Spleen (tissue), 7 donors: ENCODE results near the gene KTI12.

Experiments
- CTCF ChIP-seq, 11 experiments: fragments of 200-600 bp in 7 of 11; fragments of 450-650 bp in 4 of 11; sonication (generic) in 4 of 11; IDR thresholded peaks in 8 of 11; conservative IDR thresholded peaks in 3 of 11; 1 replicate in 7 of 11; 2 replicates in 4 of 11; pipeline versions ENCODE4 v1.4.0 to v1.8.0; 2016 to 2021; ENCODE audit warnings: antibody characterized with exemption in 11 of 11, inconsistent platforms in 4 of 11, mild to moderate bottlenecking in 1 of 11
- POLR2A ChIP-seq, 3 donors: fragments of 450-650 bp; IDR thresholded peaks; one replicate each; pipeline ENCODE4 v1.5.1; 2017; ENCODE audit warnings: antibody characterized with exemption in 3 of 3, mild to moderate bottlenecking in 1 of 3
- donor health status: DM: no; HTN: no; CAD: no; lungs with moderate emphysema.
- donor health status: DM: no; HTN: no; CAD: no.
- donor health status: DM: no; HTN: no; CAD: no.

- TF ChIP-seq CTCF (IDR thresholded peaks at IDR 0.05 in 8 of 11, conservative IDR thresholded peaks at IDR 0.05 in 3 of 11) (no peak), POLR2A (IDR thresholded peaks at IDR 0.05) (no peak)
These were observed 8.1 kb upstream of the KTI12 start for GRCh38 chr1:52041551-52042185.
